HepG2 (cell line): ENCODE measurements around the gene CSTB. TPM values are rescaled to one million over a fixed set of nuclear protein-coding genes. Genes with fewer than 3 reads are reported as not detected.

Experiments
- EED ChIP-seq: sonication (generic); formaldehyde crosslinking; IDR thresholded peaks from 2 replicates; pipeline ENCODE4 v1.5.0; 2020; ENCODE audit warnings: mild to moderate bottlenecking, missing genetic modification reagents
- IRF9 ChIP-seq: sonication (generic); formaldehyde crosslinking; IDR thresholded peaks from 2 replicates; pipeline ENCODE4 v1.8.0; 2022; ENCODE audit warnings: missing genetic modification reagents, mild to moderate bottlenecking, borderline replicate concordance
- KDM1A ChIP-seq: IDR thresholded peaks from 2 replicates; pipeline ENCODE4 v1.6.1; 2016; ENCODE audit warnings: missing compliant biosample characterization
- MYC ChIP-seq: sonication (generic); formaldehyde crosslinking; IDR thresholded peaks from 2 replicates; pipeline ENCODE4 v1.9.0; 2021; ENCODE audit warnings: missing genetic modification reagents, borderline replicate concordance
- NR2C2 ChIP-seq: sonication (generic); formaldehyde crosslinking; IDR thresholded peaks from 2 replicates; pipeline ENCODE4 v1.4.0; 2020; ENCODE audit warnings: missing genetic modification reagents, mild to moderate bottlenecking, moderate library complexity, borderline replicate concordance
- PHF21A ChIP-seq: sonication (generic); formaldehyde crosslinking; IDR thresholded peaks from 2 replicates; pipeline ENCODE4 v1.5.0; 2020; ENCODE audit warnings: mild to moderate bottlenecking, missing genetic modification reagents
- PRDM15 ChIP-seq: sonication (generic); formaldehyde crosslinking; IDR thresholded peaks from 2 replicates; pipeline ENCODE4 v1.4.0; 2020; ENCODE audit warnings: missing genetic modification reagents
- RORA ChIP-seq: sonication (generic); formaldehyde crosslinking; IDR thresholded peaks from 2 replicates; pipeline ENCODE4 v1.5.0; 2020; ENCODE audit warnings: mild to moderate bottlenecking, missing genetic modification reagents, moderate library complexity
- SRSF9 ChIP-seq: fragments of 200-400 bp; formaldehyde crosslinking; IDR thresholded peaks from 2 replicates; pipeline ENCODE4 v1.6.1; 2018; ENCODE audit warnings: borderline replicate concordance, mild to moderate bottlenecking, low read depth, low read length; ENCODE audit not compliant: insufficient read depth, poor library complexity, severe bottlenecking
- ZNF235 ChIP-seq: sonication (generic); formaldehyde crosslinking; IDR thresholded peaks from 2 replicates; pipeline ENCODE4 v1.8.1; 2023; ENCODE audit warnings: mild to moderate bottlenecking, missing genetic modification reagents, borderline replicate concordance
- ZNF441 ChIP-seq: sonication (generic); formaldehyde crosslinking; IDR thresholded peaks from 2 replicates; pipeline ENCODE4 v1.7.0; 2021; ENCODE audit warnings: missing genetic modification reagents, borderline replicate concordance
- ZNF552 ChIP-seq: sonication (generic); formaldehyde crosslinking; IDR thresholded peaks from 2 replicates; pipeline ENCODE4 v1.9.0; 2022; ENCODE audit warnings: missing genetic modification reagents, mild to moderate bottlenecking, borderline replicate concordance
- ZNF7 ChIP-seq: IDR thresholded peaks from 2 replicates; pipeline ENCODE4 v1.6.1; 2016; ENCODE audit warnings: missing biosample characterization, missing genetic modification reagents
- polyA plus RNA-seq, 8 experiments: library from polyadenylated mRNA; depleted of rRNA in 3 of 8; stranded (reverse) in 7 of 8; unstranded in 1 of 8; fragments of >200 nt; fragmentation: Illumina TruSeq in 4 of 8; extraction: Trizol in 4 of 8; gene quantifications; 2 replicates each; pipeline versions ENCODE4 v1.2.1 to v1.2.3, GENCODE V29; 2011 to 2016; ENCODE audit warnings: low read depth in 4 of 8, missing spikeins in 1 of 8, mixed read lengths in 1 of 8; ENCODE audit not compliant: insufficient read depth in 1 of 8
- total RNA-seq, 5 experiments: library from RNA; depleted of rRNA; stranded (reverse); fragments of >200 nt; fragmentation: Illumina TruSeq; extraction: Trizol; gene quantifications; 2 replicates each; pipeline ENCODE4 v1.2.3, GENCODE V29; 2016; ENCODE audit warnings: low read depth in 1 of 5
- TF ChIP-seq, protein P1 (sequence below), 2 experiments: sonication (generic) in 1 of 2; formaldehyde crosslinking in 1 of 2; IDR thresholded peaks; 2 replicates each; pipeline versions ENCODE4 v1.4.0 to v1.6.1; 2016 to 2020; ENCODE audit warnings: borderline replicate concordance in 1 of 2, low read depth in 1 of 2, mild to moderate bottlenecking in 1 of 2, missing genetic modification reagents in 1 of 2
- TF ChIP-seq, protein P2 (sequence below): sonication (generic); formaldehyde crosslinking; IDR thresholded peaks from 2 replicates; pipeline ENCODE4 v1.4.0; 2020; ENCODE audit warnings: mild to moderate bottlenecking, missing genetic modification reagents
- TF ChIP-seq, protein P3 (sequence below): sonication (generic); formaldehyde crosslinking; IDR thresholded peaks from 2 replicates; pipeline ENCODE4 v1.4.0; 2020; ENCODE audit warnings: mild to moderate bottlenecking, missing genetic modification reagents

CSTB gene
- total and polyA plus RNA-seq, 2 of the 13 experiments (the other 11 are each of a cell fraction or from before 2014, with no cell fraction given) = 11.7 to 94.1 TPM

DNA sequence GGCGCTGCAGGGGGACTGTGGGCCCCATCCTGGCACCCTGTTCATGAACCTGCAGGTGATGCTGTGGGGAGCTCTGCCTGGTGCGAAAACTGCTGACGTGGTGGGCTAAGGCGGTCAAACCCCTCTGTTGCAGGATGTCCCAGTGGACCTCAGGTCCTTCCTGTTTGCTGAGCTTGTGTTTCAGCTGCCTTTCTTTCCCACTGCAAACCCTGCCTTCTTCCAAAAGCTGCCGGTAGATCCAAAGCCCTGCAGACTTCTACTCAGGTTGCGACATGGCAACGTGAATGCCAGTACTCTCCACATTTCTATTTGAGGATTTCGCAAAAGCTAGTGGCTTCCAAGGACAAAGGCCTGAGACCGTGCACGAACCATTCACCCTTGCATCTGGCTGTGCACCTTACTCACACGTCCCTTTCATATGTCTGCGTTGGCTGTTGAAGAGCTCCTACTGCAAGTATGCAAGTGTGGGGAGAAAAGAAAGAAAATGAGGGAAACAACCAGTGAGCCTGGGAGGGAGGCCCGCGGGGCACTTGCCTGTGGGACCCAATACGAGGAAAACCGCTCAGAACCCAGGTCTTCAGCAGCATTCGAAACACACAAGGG lies 7.1 kb upstream of the CSTB start (continued):
- no peak for TF ChIP-seq PRDM15
- no peak for TF ChIP-seq EED (CRISPR knock-in tag)
- no peak for TF ChIP-seq ZNF441 (CRISPR knock-in tag)
- peak; percentile 44; the same call in 1 of the 2 replicates for TF ChIP-seq NR2C2 (CRISPR knock-in tag)
- TF ChIP-seq KDM1A = 0 out of 2 replicates have a peak, but pooled peaks have one; percentile 4
- TF ChIP-seq SRSF9 = no peak
- TF ChIP-seq MYC (CRISPR knock-in tag) = peak; percentile 75; the same call in 1 of the 2 replicates
- TF ChIP-seq ZNF552 (CRISPR knock-in tag) = peak; percentile 46; the same call in 1 of the 2 replicates
- TF ChIP-seq ZNF235 (CRISPR knock-in tag) = 0 out of 2 replicates have a peak, but pooled peaks have one; percentile 61
- peak; percentile 57; the same call in 1 of the 2 replicates for TF ChIP-seq IRF9 (CRISPR knock-in tag)
- TF ChIP-seq ZNF7 (CRISPR knock-in tag) = no peak
- TF ChIP-seq, protein P1, sequence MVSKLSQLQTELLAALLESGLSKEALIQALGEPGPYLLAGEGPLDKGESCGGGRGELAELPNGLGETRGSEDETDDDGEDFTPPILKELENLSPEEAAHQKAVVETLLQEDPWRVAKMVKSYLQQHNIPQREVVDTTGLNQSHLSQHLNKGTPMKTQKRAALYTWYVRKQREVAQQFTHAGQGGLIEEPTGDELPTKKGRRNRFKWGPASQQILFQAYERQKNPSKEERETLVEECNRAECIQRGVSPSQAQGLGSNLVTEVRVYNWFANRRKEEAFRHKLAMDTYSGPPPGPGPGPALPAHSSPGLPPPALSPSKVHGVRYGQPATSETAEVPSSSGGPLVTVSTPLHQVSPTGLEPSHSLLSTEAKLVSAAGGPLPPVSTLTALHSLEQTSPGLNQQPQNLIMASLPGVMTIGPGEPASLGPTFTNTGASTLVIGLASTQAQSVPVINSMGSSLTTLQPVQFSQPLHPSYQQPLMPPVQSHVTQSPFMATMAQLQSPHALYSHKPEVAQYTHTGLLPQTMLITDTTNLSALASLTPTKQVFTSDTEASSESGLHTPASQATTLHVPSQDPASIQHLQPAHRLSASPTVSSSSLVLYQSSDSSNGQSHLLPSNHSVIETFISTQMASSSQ (IDR thresholded peaks at IDR 0.05; ENCODE audit: low read depth) = no peak; the same call in 1 of the 2 replicates
- TF ChIP-seq, protein P1 (CRISPR knock-in tag; IDR thresholded peaks at IDR 0.05; ENCODE audit: borderline replicate concordance) = peak; percentile 72; the same call in 1 of the 2 replicates
- peak; percentile 95 for TF ChIP-seq PHF21A
- TF ChIP-seq, protein P2, sequence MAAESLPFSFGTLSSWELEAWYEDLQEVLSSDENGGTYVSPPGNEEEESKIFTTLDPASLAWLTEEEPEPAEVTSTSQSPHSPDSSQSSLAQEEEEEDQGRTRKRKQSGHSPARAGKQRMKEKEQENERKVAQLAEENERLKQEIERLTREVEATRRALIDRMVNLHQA (CRISPR knock-in tag) = no peak
- no peak for TF ChIP-seq RORA (CRISPR knock-in tag)
- TF ChIP-seq, protein P3, sequence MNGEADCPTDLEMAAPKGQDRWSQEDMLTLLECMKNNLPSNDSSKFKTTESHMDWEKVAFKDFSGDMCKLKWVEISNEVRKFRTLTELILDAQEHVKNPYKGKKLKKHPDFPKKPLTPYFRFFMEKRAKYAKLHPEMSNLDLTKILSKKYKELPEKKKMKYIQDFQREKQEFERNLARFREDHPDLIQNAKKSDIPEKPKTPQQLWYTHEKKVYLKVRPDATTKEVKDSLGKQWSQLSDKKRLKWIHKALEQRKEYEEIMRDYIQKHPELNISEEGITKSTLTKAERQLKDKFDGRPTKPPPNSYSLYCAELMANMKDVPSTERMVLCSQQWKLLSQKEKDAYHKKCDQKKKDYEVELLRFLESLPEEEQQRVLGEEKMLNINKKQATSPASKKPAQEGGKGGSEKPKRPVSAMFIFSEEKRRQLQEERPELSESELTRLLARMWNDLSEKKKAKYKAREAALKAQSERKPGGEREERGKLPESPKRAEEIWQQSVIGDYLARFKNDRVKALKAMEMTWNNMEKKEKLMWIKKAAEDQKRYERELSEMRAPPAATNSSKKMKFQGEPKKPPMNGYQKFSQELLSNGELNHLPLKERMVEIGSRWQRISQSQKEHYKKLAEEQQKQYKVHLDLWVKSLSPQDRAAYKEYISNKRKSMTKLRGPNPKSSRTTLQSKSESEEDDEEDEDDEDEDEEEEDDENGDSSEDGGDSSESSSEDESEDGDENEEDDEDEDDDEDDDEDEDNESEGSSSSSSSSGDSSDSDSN (CRISPR knock-in tag) = peak; percentile 54
